RPMI7951 (cell line): ENCODE data around the gene CAPN12. TPM values are rescaled to one million over a fixed set of nuclear protein-coding genes. Genes with fewer than 3 reads are reported as not detected.

Experiments used
- DNase-seq: peaks from one replicate; pipeline ENCODE4 v3.0.0-alpha.2; 2012; ENCODE audit warnings: low read depth
- total RNA-seq: library from RNA; depleted of rRNA; stranded (reverse); fragments of >200 nt; shearing (Covaris generic); gene quantifications from 2 replicates; pipeline ENCODE4 v1.2.3, GENCODE V29; 2014

CAPN12 gene
- total RNA-seq, 1 experiment from 2014 or later = not detected

DNA sequence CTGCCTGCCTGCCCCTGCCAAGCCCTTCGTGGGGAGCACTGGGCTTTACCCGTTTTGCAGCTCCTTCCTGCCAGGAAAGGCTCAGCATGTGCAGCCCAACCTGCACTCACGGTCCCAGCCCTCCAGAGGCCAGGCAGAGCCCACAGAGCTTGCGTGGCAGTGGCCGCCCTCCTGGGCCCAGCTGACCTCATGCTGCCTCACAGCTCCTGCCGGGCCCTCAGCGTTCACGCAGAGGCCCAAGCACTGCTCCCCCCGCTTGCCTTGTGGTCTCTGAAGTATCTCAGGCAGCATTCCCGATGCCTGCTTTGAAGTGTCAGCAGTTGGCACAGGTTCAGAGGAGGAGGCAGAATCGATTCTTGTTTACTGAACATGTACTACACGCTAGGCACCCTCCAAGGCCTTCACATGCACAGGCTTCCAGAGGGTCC is 32.5 kb downstream of the CAPN12 start:
- DNase-seq = peak; percentile 98

DNA sequence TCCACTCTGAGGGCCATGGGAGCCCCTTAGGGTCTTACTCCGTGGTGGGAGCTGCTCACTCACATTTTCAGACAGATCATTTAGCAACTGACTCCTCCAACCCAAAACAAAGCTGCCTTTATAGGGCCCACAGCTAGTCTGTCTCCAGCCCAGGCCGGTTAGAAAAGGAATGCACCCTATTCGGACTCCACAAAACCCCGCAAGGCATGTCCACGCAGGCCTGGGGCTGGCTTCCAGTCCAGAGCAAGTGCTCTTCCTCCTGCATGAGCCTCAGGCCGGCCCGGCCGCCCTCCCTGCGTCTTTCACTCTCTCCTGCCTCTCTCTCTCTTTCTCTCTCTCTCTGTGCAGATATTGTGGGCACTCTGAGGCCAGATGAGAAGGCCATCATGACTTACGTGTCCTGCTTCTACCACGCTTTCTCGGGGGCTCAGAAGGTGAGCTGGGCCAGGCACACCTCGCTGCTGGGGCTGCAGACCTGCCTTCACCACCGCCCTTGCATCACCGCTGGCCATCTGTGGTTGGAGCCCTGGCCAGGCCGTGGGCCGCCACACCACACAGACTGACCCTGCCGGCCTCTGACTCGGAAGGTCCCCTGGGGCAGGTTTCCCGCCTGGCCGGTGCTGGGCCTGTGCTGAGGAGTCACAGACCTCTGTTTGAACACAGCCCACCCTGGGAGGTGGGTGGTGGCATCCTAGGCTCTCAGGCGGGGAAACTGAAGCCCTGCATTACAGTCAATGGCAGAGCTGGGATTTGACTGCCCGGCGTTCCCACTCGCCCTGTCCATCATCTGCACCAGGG is 33.1 kb downstream of the CAPN12 start:
- peak; percentile 88 for DNase-seq

DNA sequence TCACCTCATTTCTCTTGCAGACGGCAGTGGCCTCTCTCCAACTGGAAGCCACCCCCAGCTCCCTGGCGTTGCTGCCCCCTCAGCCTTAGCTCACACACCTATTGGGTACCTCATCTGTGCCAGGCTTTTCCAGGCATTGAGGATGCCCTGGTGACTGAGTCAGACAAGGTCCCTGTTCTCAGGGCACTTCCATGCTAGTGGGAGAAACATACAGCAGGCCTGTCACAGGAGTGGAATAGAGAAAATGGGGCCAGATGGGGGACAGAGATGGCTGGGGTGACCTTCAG is 33.9 kb downstream of the CAPN12 start:
- no peak for DNase-seq

DNA sequence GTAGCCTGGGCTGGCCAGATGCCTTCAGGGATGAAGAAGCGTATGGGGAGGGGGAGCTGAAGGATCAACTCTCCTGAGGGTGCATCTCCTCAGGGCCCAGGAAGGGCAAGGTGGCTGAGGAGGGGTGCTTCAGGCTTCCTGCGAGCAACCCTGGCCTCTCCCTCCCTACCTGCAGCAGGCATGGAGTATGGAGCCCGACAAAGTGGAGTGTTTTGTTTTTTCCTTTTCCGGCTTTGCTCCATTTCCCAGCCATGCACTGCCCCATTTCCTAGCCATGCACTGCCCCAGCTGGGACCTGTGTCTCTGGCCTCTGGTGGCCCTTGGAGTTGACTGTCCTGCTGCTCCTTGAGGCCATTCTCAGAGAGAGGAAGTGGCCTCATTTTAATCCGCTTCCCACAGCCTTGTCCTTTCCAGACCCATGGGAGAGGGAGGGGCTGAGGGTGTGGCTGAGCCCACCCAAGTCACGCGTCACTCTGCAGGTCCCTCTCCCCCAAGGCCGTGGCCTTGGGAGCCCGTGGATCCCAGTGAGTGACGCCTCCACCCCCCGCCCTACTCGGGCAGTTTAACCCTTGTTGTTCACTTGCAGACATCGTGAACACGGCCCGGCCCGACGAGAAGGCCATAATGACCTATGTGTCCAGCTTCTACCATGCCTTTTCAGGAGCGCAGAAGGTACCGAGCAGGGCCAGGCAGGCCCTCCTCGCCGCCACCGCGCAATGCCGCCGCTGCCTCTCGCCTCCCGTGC is 34.4 kb downstream of the CAPN12 start:
- no peak for DNase-seq

DNA sequence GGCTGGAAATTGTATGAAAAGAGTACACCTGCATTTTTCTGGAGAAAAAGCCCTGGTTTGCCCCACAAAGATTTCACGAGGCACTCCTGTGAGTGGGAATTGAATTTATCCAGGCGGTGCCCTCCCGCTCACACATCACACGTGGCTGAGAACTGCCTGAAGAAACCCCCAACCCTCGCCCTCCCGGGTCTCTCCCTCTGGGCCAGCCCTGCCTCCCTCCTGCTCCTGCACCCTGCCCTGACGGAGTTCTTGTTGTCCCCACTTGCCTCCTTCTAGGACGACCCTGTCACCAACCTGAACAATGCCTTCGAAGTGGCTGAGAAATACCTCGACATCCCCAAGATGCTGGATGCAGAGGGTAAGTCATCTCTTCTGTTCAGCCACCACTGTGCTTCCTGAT is 35.2 kb downstream of the CAPN12 start:
- DNase-seq = no peak

DNA sequence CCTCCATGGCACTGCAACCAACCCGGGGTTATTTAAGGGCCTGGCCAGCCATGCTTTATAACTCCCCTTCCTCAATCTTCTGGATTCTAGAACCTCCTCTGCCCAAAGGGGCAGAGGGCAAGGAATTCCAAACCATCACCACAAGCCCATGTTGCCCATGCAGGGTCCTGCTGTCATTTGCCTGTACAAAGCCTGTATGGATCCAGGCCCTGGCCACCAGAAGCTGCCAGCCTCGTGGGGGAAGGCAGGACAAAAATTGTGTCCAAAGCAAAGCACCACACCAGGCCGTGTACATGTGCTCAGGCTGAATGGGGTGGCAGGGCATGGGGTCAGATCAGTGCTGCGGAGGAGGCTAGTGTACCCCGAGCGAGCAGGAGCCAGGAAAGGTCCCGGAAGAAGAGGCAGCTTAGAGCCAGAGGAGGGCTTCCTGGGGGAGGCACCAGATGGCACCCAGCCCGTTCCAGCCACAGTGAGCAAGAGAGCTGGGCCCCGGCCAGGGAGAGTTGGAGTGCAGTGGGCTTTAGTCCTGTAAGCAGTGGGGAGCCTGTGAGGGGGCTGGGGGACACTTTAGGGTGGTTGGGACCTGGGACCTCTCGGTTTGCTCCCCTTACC is 35.8 kb downstream of the CAPN12 start:
- DNase-seq = no peak

DNA sequence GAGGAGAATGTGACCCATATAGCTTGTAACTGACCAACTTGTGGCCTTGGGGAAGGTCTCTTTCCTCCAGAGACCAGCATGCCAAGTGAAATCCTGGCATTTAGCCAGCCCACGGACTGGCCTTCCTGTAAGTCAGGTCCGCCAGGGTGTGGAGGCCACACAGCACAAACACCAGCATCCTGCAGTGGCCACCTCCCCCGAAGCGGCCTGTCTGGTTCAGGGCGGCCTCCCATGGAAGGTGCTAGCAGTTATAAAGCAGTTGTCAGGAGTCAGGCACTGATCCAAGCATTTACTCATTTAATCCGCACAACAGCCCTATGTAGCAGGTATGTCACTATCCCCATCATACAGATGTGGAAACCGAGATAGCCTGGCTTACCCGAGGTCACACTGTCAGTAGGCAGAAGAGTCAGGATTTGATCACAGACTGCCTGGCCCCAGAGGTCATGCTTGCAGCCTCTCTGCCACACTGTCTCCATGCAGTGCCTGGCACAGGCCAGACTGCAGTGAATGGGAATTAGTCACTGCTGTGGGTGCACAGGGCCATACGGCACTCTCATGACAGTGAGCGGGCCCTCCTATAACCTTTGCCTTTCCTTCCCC is 36.7 kb downstream of the CAPN12 start:
- DNase-seq = peak; percentile 72

DNA sequence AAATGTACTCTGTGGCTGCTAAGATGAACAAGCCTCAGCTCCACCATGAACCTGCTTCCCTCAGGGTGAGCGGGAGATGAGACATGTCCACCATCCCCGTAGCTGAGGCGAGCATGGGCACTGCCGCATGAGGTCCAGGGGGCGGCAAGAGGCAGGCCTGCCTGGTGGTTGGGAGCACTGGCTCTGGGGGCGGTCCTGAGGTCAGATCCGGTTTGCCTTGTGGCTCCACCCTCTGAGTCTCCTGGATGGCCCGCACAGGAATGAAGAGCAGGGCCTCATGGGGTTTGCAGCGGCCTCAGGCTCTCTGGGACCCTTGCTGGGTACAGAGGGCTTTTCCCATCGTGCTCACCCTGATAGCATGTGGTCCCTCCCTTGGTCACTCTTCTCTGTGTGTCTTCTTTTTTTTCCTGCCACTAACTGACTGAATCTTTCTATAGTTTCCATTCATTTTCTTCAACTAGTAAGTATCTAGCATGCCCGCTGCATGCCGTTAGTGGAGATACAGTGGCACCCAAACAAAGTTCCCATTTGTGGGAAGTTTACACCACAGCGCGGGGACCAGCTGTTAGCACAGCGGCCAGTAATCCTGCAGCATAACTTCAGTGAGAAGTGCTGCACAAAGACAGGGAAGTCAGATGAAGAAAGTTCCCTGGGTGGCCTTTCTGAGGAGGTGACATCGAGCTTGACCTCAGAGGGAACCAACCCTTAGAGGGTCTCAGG is 37.3 kb downstream of the CAPN12 start:
- no peak for DNase-seq

DNA sequence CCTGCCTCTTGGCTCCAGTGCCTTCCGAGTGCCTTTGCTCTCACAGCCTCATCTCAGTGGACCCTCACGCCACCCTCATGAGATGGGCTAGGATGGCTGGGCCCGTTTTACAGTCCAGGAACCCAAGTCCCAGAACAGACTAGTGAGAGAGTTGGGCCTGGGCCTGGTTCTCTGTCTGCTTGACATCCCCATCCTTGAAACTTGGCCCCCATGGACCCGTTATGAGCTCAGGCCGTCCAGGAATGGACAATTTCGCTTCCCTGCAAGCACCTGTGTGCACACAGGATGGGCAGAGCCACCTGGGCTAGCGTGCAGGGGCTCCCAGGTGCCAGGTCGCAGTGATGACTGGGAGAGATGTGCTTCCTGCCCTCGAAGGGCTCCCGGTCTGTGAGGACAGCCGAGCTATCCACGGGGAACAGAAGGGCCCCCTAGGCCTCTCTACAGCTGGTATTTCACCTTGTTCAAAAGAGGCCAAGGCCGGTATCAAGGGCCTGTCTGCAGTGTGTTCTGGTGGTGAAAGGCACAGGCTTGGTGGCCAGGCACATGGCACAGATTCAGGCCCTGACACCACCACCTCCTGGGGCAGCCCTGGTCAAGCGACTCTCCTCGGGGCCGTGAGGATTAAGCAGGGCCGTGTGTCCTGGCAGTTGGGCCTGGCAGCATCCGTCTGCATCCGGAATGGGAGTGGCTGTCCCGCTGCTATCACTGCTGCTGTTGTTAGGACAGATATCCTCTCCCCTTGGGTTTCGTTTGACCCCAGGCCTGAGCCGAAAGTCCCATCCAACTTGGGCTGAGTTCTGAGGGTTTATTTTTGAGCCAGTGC is 38.9 kb downstream of the CAPN12 start:
- DNase-seq = no peak

DNA sequence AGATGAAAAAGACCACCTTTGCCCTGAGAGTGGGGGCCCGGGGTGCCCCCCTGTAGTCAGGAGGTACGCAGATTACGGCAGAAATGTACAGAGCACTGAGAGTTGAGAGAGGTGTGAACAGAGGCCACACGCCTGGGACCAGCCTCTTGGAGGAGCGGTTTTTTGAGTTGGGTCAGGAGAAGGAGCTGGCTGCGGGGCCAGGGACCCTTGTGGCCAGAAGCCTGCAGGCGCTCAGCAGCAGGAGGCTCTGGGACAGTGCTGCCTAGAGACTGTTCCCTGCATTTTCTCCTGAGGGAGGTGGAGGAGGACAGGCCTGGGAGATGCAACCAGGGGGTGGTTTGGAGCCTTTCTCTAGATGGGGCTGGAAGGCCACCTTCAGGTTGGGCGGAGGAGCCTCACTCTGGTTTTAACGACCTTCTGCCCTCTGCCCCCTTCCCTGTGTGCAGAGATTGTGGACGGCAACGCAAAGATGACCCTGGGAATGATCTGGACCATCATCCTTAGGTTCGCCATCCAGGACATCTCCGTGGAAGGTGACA is 39.7 kb downstream of the CAPN12 start:
- DNase-seq = no peak

DNA sequence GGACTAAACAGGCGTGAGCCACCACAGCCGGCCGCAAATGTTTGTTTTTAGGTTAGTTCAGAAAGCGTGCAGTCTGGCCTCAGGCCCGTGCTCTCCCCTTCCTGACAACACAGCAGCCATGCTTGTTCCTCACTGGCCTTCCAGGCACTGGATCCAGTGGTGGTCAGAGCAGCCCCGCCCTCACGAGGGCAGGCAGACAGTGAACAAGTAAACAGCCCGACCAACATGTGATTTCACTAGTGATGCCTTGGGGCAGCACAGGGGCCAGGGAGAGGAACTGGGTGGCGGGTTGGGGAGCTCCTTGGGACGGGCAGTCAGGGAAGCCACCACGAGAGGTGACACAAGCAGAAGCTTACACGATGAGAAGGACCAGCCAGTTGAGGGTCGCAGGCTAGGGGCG is 40.8 kb downstream of the CAPN12 start:
- DNase-seq = no peak

DNA sequence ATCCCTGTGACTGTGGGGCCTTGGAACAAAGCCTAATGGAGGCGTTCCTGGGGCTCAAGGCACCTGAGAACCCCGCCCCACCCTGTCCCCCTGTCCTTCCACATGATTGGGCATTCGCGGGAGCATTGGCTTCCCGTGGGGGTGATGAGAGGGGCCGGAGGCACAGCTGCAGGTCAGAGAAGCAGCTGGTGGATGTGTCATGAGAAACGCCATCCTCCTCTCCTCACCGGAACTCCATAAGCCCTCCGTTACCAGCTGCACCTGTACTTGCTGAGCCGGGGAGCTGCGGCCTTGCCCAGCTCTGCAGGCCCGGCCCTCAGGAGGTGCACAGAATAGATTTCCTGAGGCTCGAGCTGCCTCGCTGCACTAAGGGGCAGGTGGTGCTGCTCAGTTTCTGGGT is 42.0 kb downstream of the CAPN12 start:
- no peak for DNase-seq

DNA sequence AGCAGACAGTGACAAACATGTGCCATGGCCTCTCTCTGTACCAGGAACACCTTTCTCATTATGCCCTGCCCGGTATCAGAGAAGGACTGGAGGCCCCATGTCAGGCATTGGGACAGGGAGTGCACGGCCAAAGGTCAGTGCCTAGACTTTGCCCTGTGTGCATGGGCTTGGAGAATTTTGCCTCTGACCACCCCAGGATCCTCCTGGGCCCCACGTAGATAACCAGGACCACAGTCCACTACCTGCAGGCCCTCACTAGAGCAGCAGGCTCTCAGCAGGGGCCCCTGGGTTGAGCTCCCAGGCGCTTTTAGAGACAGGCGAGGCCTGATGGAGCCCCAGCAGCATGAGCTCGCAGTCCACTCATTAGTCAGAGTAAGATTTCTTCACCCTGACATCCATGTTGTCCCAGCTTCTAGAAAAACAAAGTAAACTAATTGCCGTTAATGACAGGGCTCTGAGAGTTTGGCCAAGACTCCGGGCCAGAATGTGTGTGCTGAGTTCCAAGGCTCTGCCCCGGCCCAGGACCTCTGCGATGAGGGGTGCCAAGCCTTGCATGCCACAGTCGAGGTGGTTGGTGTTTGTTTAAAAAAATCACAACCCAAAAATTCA is 42.7 kb downstream of the CAPN12 start:
- DNase-seq = no peak

DNA sequence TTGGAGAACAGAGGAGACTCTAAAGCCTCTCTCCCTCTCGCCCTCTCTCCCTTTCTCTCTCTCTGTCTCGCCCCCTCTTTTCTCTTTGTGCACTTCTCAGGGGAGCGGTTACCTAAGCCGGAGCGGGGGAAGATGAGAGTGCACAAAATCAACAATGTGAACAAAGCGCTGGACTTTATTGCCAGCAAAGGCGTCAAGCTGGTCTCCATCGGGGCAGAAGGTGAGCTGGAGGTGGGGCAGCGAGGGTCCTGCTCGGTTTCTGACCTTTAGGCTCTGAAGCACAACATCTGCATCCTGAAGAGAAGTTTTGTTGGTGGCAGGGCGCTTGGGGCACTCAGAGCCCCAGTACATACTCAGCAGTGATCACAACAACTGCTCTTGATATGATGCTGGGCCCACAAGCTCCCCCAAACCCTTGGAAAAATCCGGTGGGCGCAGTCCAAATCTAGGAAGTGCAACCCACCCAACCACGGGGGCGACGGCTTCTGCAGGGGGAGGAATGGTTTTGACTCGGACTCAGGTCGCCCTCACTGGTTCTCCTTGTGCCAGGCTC is 43.3 kb downstream of the CAPN12 start:
- no peak for DNase-seq

DNA sequence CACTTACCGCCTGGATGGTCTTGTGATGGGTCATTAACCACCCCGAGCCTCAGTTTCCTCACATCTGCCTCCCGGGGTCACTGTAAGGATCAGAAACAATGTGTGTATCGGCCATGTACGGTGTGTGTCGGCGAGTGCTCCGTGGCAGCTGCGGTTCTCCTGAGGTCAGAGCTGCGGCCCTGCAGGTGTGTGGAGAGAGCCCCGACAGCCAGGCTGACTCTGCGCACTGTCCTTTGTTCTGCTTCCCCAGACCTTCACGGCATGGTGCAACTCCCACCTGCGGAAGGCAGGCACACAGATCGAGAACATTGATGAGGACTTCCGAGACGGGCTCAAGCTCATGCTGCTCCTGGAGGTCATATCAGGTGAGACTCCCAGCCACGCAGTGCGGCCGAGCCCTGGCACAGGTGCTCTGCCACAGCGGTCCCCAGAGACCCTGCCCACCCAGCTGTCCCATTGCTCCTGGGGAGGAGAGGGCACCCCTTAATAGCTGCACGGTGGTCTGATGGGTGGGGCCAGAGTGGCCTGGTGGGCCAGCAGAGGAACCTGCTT is 43.8 kb downstream of the CAPN12 start:
- DNase-seq = no peak

DNA sequence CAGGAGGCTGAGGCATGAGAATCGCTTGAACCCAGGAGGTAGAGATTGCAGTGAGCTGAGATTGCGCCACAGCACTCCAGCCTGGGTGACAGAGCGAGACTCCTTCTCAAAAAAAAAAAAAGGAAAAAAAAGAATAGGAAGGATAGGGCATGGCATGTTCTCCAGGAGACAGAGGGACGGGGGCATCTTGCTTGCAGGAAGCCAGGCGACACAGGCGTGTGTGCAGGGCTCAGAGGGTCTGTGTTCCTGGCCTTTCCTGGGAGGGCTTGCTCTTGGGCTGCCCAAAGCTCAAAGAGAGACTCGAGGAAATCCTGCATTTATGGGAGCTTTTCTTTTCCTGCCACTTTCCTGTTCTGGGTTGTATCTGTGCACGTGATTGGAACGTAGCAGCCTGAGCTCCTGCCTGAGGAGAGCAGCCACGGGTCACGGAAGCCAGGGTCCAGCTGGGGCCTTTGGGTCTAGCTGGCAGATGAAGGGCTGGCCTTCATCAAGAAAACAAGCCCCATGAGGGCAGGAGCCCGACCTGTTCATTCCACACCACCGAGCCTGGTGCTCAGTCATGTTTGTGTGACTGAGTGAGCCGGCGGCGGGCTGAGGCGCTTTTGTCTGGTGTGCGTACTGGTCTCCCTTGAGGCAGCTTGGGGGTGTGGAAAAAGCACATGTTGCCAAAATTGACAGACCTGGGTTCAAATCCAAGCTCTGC is 44.5 kb downstream of the CAPN12 start:
- DNase-seq = no peak

DNA sequence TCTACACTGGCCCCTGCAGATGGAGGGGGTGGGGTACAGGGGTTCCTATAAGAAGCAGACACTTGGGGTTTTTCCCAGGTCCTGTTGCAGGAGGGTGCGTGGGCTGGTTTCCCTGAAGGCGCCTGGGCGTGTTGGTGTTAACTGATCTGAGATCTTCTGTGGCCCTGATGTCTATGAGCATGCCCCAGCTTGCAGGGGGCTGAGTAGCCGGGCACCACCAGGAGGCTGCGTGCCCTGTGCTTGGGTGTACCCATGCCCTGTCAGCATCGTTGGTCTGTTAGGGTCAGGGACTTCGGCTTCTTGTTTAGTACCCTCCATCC is 45.3 kb downstream of the CAPN12 start:
- no peak for DNase-seq

DNA sequence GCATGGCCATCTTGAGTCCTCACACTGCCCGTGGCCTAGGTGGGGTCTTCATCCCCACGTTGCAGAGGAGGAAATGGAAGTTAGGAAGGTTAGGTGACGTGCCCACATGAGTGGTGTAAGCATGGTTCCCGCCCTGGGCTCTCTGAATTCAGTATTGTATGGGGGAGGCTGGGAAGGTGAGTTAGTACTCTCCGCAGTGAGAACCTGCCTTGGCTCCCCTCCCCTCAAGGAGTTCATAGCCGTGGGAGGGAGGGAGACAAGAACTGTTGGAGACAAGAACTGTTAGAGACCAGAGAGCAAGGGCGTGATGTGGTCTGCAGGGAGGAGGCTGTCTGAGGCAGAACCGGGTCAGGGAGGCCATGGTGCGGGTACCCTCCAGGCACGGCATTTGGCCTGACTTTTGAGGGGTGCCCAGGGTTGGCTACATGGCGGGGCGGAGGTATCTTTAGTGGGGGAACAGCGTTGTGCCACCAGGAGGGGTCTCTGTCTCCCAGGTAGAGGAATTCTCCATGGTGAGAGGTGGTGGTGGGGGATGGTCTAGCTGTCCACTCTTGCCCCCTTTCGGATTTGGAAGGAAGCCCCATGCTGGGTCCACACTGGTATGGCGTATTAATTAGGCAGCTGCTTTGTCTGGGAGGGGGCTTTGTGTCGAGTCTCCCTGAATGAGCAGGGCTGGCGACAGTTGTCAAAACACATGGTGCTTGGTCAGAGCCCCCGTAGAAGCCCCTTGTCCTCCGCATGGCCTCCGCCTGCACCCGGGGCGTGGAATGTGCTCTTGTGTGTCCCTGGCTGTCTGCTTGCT is 45.8 kb downstream of the CAPN12 start:
- no peak for DNase-seq
